SK-N-SH (cell line): ENCODE data around the gene NDOR1.

ENCODE experiments used
- RFX5 ChIP-seq: IDR thresholded peaks from 2 replicates; pipeline ENCODE4 v1.6.1; 2012; ENCODE audit warnings: mild to moderate bottlenecking, improper control_type of control experiment, low read length
- YY1 ChIP-seq: IDR thresholded peaks from 2 replicates; pipeline ENCODE4 v1.4.0; 2012; ENCODE audit warnings: low read depth, mild to moderate bottlenecking
- TF ChIP-seq, protein P1 (sequence below): fragments of 200-600 bp; sonication (generic); IDR thresholded peaks from 2 replicates; pipeline ENCODE4 v1.6.1; 2017; ENCODE audit warnings: antibody characterized with exemption, mild to moderate bottlenecking, moderate library complexity
- TF ChIP-seq, protein P2 (sequence below): IDR thresholded peaks from 2 replicates; pipeline ENCODE4 v1.4.0; 2012; ENCODE audit warnings: low read depth

DNA sequence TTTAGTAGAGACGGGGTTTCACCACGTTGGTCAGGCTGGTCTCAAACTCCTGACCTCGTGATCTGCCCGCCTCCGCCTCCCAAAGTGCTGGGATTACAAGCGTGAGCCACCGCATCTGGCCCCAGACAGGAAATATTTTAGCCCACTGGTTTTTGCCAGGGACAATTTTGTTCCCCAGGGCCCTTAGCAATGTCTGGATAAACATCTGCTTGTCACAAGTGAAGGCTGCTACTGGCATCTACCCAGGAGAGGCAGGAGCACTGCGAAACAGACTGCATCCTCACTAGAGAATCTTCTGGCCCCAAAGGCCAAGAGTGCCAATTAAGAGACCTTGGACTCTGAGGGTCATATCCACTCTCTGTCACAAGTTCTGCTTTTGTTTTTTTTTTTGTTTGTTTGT is 2.5 kb upstream of the NDOR1 start:
- TF ChIP-seq, protein P1, sequence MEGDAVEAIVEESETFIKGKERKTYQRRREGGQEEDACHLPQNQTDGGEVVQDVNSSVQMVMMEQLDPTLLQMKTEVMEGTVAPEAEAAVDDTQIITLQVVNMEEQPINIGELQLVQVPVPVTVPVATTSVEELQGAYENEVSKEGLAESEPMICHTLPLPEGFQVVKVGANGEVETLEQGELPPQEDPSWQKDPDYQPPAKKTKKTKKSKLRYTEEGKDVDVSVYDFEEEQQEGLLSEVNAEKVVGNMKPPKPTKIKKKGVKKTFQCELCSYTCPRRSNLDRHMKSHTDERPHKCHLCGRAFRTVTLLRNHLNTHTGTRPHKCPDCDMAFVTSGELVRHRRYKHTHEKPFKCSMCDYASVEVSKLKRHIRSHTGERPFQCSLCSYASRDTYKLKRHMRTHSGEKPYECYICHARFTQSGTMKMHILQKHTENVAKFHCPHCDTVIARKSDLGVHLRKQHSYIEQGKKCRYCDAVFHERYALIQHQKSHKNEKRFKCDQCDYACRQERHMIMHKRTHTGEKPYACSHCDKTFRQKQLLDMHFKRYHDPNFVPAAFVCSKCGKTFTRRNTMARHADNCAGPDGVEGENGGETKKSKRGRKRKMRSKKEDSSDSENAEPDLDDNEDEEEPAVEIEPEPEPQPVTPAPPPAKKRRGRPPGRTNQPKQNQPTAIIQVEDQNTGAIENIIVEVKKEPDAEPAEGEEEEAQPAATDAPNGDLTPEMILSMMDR = no peak
- TF ChIP-seq RFX5 (no peak), YY1 (no peak)
- TF ChIP-seq, protein P2, sequence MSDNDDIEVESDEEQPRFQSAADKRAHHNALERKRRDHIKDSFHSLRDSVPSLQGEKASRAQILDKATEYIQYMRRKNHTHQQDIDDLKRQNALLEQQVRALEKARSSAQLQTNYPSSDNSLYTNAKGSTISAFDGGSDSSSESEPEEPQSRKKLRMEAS = no peak
